ENCODE measurements around the gene COG5.

DNA sequence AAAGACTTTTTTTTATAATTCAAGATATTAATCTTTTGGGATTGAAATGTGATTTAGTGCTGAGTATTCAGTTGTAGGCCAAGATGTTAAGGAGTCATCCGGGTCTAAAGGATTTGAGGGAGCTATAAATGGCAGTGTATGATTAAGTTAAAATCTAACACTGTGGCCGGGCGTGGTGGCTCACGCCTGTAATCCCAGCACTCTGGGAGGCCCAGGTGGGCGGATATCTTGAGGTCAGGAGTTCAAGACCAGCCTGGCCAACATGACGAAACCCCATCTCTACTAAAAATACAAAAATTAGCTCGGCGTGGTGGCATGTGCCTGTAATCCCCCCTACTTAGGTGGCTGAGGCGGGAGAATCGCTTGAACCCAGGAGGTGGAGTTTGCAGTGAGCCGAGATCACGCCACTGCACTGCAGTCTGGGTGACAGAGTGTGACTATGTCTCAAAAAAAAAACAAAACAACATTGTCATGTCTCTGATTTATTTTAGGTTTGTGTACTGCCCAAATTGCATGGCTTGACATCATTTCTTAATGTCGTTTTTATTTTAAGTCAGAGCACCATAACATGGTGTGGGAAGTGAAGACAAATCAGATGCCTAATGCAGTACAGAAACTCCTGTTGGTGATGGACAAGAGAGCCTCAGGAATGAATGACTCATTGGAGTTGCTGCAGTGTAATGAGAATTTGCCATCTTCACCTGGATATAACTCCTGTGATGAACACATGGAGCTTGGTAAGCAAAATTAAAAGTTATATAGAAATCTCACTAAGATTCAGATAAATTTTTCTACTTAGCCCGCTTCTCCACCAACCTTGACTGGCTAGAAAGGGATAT lies 384.2 kb downstream of the COG5 start:
- TF ChIP-seq, protein P1, sequence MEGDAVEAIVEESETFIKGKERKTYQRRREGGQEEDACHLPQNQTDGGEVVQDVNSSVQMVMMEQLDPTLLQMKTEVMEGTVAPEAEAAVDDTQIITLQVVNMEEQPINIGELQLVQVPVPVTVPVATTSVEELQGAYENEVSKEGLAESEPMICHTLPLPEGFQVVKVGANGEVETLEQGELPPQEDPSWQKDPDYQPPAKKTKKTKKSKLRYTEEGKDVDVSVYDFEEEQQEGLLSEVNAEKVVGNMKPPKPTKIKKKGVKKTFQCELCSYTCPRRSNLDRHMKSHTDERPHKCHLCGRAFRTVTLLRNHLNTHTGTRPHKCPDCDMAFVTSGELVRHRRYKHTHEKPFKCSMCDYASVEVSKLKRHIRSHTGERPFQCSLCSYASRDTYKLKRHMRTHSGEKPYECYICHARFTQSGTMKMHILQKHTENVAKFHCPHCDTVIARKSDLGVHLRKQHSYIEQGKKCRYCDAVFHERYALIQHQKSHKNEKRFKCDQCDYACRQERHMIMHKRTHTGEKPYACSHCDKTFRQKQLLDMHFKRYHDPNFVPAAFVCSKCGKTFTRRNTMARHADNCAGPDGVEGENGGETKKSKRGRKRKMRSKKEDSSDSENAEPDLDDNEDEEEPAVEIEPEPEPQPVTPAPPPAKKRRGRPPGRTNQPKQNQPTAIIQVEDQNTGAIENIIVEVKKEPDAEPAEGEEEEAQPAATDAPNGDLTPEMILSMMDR (IDR thresholded peaks at IDR 0.05) = no peak
- no peak for TF ChIP-seq POLR2A (IDR thresholded peaks at IDR 0.05)

Measured in right lobe of liver (tissue), 4 donors.